AG04450 (cell line): ENCODE measurements around the gene POLR2E. TPM values are rescaled to one million over a fixed set of nuclear protein-coding genes. Genes with fewer than 3 reads are reported as not detected.

Source experiments
- CTCF ChIA-PET: fragments of 300-600, 350-600 bp; formaldehyde crosslinking; extraction: SDS; loops from one replicate; lab custom pipeline; 2022; ENCODE audit warnings: antibody characterized with exemption, inconsistent platforms; lab: Charles Lee
- POLR2A ChIA-PET: fragments of 350-600 bp; formaldehyde crosslinking; extraction: SDS; loops from one replicate; lab custom pipeline; 2021; ENCODE audit warnings: antibody characterized with exemption, inconsistent platforms; lab: Yijun Ruan, JAX
- DNase-seq: peaks from one replicate; pipeline ENCODE4 v3.0.0-alpha.2; 2011; ENCODE audit warnings: low read depth, low spot score
- H3K27ac ChIP-seq: one replicate; pipeline ENCODE4 v1.5.1; 2012; ENCODE audit warnings: low read depth, low read length, control low read depth
- H3K27me3 ChIP-seq: one replicate; pipeline ENCODE4 v1.6.0; 2012; ENCODE audit warnings: low read length; ENCODE audit not compliant: control insufficient read depth, insufficient read depth
- H3K4me3 ChIP-seq: 2 replicates; pipeline ENCODE4 v1.5.1; 2011; ENCODE audit warnings: mild to moderate bottlenecking, low read depth, low read length, control low read depth
- H3K9me3 ChIP-seq: 2 replicates; pipeline ENCODE4 v1.5.1; 2012; ENCODE audit warnings: low read length; ENCODE audit not compliant: control insufficient read depth, insufficient read depth
- polyA plus RNA-seq: library from polyadenylated mRNA; depleted of rRNA; stranded (reverse); fragments of >200 nt; gene quantifications from 2 replicates; pipeline ENCODE4 v1.2.3, GENCODE V29; 2011
- TF ChIP-seq, protein P1 (sequence below): IDR thresholded peaks from 2 replicates; pipeline ENCODE4 v1.5.1; 2011; ENCODE audit warnings: low read depth, low read length, control low read depth, inconsistent platforms

Gene POLR2E
- polyA plus RNA-seq, 1 experiment: 140 TPM

DNA sequence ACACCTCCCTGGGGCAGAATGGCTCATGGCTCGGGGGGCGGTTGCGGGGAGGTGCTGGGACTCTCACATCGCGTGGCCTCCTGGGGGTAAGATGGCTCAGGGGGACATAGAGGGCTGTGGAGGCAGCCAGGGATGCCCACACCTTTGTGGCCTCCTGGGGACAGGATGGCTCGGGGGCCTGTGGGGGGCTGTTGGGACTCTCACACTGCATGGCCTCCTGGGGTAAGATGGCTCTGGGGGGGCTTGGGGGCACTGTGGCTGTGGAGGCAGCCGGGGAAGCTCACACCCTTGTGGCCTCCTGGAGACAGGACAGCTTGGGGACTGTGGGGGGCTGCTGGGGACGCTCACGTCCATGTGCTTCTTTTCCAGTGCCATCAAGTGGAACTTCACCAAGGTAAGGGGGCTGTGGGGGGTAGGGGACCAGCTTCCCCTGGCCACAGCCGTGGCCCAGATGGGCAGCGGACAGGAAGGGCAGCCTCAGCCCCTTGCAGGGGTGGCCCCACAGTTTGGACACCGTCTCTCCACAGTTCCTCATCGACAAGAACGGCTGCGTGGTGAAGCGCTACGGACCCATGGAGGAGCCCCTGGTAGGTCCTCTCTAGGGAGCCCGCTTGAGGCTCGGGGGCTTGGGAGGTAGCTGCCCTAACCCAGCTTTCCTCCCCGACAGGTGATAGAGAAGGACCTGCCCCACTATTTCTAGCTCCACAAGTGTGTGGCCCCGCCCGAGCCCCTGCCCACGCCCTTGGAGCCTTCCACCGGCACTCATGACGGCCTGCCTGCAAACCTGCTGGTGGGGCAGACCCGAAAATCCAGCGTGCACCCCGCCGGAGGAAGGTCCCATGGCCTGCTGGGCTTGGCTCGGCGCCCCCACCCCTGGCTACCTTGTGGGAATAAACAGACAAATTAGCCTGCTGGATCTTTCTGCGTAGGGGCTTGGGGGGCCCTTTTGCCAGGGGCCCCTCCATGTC lies 11.0 kb upstream of the POLR2E start:
- ChIA-PET POLR2A (interaction anchor here (0.6 kb wide), 1 partner anchor 84 kb away, joined by 3 read pairs; no protein-coding TSS in a partner anchor), CTCF (interaction anchor here (0.7 kb wide), 1 partner anchor 318 kb away, joined by 5 read pairs; no protein-coding TSS in a partner anchor)
- Histone ChIP-seq H3K9me3 (peaks cover 19% of the 10 kb centered on the region; the same call in 1 of the 2 replicates), H3K27ac (peak overlapping the region; percentile 31), H3K27me3 (no peaks in the 10 kb centered on the region), H3K4me3 (peak overlapping the region; percentile 82)
- TF ChIP-seq, protein P1, sequence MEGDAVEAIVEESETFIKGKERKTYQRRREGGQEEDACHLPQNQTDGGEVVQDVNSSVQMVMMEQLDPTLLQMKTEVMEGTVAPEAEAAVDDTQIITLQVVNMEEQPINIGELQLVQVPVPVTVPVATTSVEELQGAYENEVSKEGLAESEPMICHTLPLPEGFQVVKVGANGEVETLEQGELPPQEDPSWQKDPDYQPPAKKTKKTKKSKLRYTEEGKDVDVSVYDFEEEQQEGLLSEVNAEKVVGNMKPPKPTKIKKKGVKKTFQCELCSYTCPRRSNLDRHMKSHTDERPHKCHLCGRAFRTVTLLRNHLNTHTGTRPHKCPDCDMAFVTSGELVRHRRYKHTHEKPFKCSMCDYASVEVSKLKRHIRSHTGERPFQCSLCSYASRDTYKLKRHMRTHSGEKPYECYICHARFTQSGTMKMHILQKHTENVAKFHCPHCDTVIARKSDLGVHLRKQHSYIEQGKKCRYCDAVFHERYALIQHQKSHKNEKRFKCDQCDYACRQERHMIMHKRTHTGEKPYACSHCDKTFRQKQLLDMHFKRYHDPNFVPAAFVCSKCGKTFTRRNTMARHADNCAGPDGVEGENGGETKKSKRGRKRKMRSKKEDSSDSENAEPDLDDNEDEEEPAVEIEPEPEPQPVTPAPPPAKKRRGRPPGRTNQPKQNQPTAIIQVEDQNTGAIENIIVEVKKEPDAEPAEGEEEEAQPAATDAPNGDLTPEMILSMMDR: no peak
- no peak for DNase-seq

DNA sequence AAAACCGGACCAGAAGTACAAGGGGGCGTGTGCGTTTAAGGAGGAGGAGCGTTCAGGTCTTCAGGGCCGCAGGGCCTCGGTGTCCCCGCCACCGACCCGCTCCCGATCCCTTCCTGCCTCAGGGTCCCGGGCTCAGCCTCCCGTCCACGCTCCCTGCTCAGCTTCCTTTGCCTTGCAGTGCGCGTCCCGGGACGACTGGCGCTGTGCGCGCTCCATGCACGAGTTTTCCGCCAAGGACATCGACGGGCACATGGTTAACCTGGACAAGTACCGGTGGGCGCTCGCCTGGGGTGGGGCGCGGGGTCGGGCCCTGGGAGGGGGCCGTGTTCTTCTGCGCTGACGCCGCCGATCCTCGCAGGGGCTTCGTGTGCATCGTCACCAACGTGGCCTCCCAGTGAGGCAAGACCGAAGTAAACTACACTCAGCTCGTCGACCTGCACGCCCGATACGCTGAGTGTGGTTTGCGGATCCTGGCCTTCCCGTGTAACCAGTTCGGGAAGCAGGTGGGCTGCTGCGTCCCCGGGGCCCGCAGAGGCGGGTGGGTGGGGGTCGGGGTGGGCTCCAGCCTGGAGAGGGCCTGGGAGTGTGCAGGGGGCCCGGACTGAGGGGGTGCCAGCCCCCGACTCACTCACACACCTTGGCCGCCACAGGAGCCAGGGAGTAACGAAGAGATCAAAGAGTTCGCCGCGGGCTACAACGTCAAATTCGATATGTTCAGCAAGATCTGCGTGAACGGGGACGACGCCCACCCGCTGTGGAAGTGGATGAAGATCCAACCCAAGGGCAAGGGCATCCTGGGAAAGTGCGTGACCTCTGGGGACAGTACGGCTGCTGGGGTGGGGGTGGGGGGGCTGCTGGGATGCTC lies 10.1 kb upstream of the POLR2E start:
- ChIA-PET POLR2A (interaction anchor here (0.6 to 4.4 kb wide), 6 partner anchors 8 to 131 kb away, joined by 3 to 22 read pairs (median 7); partner anchors contain the start of genes ABCA7 and CNN2), CTCF (interaction anchor here (0.7 kb wide), 1 partner anchor 319 kb away, joined by 5 read pairs; no protein-coding TSS in a partner anchor)
- Histone ChIP-seq H3K27ac (peak overlapping the region; percentile 82), H3K4me3 (peak overlapping the region; percentile 82), H3K27me3 (no peaks in the 10 kb centered on the region), H3K9me3 (peaks cover 18% of the 10 kb centered on the region; the same call in 1 of the 2 replicates)
- DNase-seq: no peak
- TF ChIP-seq, protein P1: no peak

DNA sequence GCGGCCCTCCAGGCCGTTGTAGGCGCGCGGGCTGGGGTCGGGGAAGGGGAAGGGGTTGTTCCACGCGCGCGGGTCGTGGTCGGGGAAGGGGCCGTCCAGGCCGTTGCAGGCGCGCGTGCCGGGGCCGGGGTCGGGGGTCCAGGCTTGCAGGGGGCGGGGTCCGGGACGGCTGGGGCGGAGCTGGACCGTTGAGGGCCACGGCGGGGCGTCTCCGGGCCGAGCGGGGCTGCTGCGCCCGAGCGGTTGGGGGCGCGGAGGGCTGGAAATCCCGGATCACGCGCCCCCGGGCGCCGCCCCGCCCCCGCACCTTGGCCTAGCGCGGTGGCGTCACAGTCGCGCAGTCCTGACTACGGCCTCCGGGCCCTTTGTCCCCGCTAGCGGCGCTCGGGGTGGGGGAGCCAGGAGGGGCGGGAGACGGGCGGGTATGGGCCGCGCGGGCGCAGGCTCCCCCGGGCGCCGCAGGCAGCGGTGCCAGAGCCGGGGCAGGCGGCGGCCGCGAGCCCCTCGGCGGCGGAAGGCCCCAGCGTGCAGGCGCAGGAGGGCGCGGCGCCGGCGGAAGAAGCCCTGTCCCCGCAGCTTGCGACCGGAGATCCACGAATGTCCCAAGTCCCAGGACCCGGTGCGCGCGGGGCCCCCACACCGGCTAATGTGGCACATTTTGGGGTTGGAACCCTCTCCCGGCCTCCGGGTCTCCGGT lies 9.3 kb upstream of the POLR2E start:
- H3K4me3 ChIP-seq: peak overlapping the region; percentile 82
- no peaks in the 10 kb centered on the region for H3K27me3 ChIP-seq
- DNase-seq: no peak
- TF ChIP-seq, protein P1: no peak
- peak overlapping the region; percentile 82 for H3K27ac ChIP-seq
- ChIA-PET CTCF (interaction anchor here (2.0 kb wide), 1 partner anchor 9 kb away, joined by 13 read pairs; no protein-coding TSS in a partner anchor), POLR2A (interaction anchor here (0.5 to 4.4 kb wide), 14 partner anchors 9 to 149 kb away, joined by 3 to 22 read pairs (median 4); partner anchors contain the start of genes ABCA7, CNN2 and RNU6-2)
- peaks cover 17% of the 10 kb centered on the region for H3K9me3 ChIP-seq

DNA sequence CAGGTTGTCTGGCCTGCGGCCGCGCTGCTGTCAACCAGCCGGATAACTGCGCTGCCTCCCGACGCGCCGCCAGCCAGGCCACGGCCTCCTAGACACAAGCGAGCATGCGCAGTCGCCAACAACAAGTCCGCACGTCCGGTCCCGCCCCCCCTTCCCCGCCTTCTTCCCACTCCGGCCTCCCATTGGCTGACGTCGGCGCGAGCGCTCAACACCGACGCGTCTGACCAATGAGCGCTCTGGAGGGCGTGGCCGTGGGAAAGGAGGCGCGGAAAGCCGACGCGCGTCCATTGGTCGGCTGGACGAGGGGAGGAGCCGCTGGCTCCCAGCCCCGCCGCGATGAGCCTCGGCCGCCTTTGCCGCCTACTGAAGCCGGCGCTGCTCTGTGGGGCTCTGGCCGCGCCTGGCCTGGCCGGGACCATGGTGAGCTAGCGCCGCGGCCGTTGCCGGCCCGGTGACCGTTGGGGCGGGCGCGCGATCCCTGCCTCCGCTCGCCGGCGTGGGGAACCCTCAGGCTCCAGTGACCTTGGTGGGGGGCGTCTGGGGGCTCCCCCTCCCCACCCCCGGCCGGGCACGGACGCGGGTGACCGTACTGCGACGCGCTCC lies 8.6 kb upstream of the POLR2E start, which contains the start of gene GPX4:
GPX4 (plus strand) TSS at position 287 of the 603 bp plus-strand sequence; CDS start at position 337, 50 bp downstream.
- TF ChIP-seq, protein P1: no peak
- peaks cover 14% of the 10 kb centered on the region for H3K9me3 ChIP-seq
- CTCF ChIA-PET: interaction anchor here (1.0 to 2.0 kb wide), 2 partner anchors 9 to 91 kb away, joined by 3 to 13 read pairs; no protein-coding TSS in a partner anchor
- no peaks in the 10 kb centered on the region for H3K27me3 ChIP-seq
- POLR2A ChIA-PET: interaction anchor here (0.5 to 4.4 kb wide), 16 partner anchors 9 to 1871 kb away, joined by 3 to 22 read pairs (median 4); partner anchors contain the start of genes ABCA7, CNN2 and RNU6-2
- peak within 1 kb of the TSS; percentile 97 for H3K27ac ChIP-seq
- peak; percentile 99 for DNase-seq
- peak within 1 kb of the TSS; percentile 82 for H3K4me3 ChIP-seq
